Pancreas (tissue), 10 donors: ENCODE measurements around the gene DSCAM. TPM values are rescaled to one million over a fixed set of nuclear protein-coding genes. Genes with fewer than 3 reads are reported as not detected.
A peak's percentile ranks its signal among the peaks of the same experiment; 100 is the strongest.

Experiments
- ATAC-seq, 4 donors: fragments of 200-7000 bp; cut with Tn5 transposase; one replicate each; pipeline versions ENCODE4 v1.8.0 to v1.9.1; 2020; ENCODE audit warnings: mild to moderate bottlenecking in 4 of 4, moderate library complexity in 4 of 4
- DNase-seq, 6 donors: peaks; one replicate each; pipeline ENCODE4 v3.0.0-alpha.2; 2020
- FAIRE-seq: peaks from 2 replicates; lab custom pipeline; 2012; peaks lifted over from hg19 to GRCh38; lab: Jason Lieb, UNC
- H3K27ac ChIP-seq, 4 donors: fragments of 200-600 bp; sonication (generic); 1 replicate in 3 of 4; 2 replicates in 1 of 4; pipeline versions ENCODE4 v1.5.0 to v1.8.0; 2020
- H3K27me3 ChIP-seq, 4 donors: fragments of 200-600 bp; one replicate each; pipeline ENCODE4 v1.8.0; 2021
- H3K36me3 ChIP-seq, 3 donors: fragments of 200-600 bp; sonication (generic) in 1 of 3; one replicate each; pipeline versions ENCODE4 v1.5.0 to v1.8.0; 2020 to 2021
- H3K4me1 ChIP-seq, 3 donors: fragments of 200-600 bp; one replicate each; pipeline ENCODE4 v1.8.0; 2021
- H3K4me3 ChIP-seq, 4 donors: fragments of 200-600 bp; sonication (generic) in 2 of 4; one replicate each; pipeline versions ENCODE4 v1.5.0 to v1.8.0; 2020 to 2021
- H3K9me3 ChIP-seq, 4 donors: fragments of 200-600 bp; one replicate each; pipeline ENCODE4 v1.8.0; 2021
- WGBS, 2 donors: extraction: QIAGEN DNeasy Blood & Tissue Kit; methylation state at CpG; one replicate each; pipeline ENCODE4 v1.1.7; 2013; 5-methylcytosine and 5-hydroxymethylcytosine counted together
- intact Hi-C, 3 donors: fragments of 100-400 bp; cut with DNase I; formaldehyde crosslinking; loops; one replicate each; pipeline versions ENCODE4 v1.11.1 to v1.14.2; 2022
- polyA plus RNA-seq, 2 donors: library from polyadenylated mRNA; stranded (reverse); fragments of 200-250 nt; gene quantifications; one replicate each; pipeline ENCODE4 v1.2.3, GENCODE V29; 2013
- total RNA-seq, 6 donors: library from RNA; stranded (reverse); fragmentation: NEBNext Ultra II Directional in 4 of 6; extraction: Animal tissue kit (Norgen Biotek cat#: 25700) in 4 of 6; gene quantifications; one replicate each; pipeline versions ENCODE4 v1.2.1 to v1.2.4, GENCODE V29; 2021 to 2023
- TF ChIP-seq, protein P1 (sequence below), 4 donors: fragments of 200-600 bp; sonication (generic) in 3 of 4; IDR thresholded peaks; one replicate each; pipeline versions ENCODE4 v1.5.0 to v1.8.0; 2021; ENCODE audit warnings: antibody characterized with exemption in 4 of 4
- donor health status: healthy with polysubstance abuse.
- donor health status: DM: no; HTN: no; CAD: no; lungs with moderate emphysema.
- donor health status: DM: no; HTN: no; CAD: no.
- donor health status: control.
- donor health status: control.
- donor health status: Bipolar disorder and iron deficiency.
- donor health status: DM: yes; HTN: yes; CAD: no.
- donor health status: DM: no; HTN: no; CAD: no.
- donor health status: DM: no; HTN: no; CAD: no.
- donor health status: DM: yes; HTN: yes; CAD: no.

DSCAM gene
- total and polyA plus RNA-seq, 8 donors, result 0.05 to 0.77 (median 0.14) TPM

DNA sequence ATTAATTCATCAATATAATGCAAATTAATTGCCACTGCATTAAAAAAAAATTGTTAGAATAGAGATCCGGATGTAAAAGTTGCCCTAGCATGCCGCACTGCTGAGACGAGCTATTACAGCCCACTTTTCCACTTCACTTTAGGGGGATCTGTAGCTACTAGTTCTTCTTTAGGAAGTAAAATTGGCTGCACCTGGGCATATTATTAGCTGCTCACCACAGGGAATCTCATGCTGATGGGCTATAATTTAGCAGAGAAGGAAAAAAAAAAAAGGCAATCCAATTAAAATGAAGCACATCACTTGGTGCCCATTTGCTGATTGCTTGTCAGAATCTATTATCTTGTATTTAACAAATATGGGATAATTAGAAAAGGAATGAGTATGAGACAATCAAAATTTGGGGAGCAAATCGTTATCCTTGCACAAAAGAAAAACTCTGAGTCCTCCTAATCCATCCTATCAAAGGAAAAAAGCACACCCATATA lies 233.4 kb downstream of the DSCAM start:
- no peak for DNase-seq
- TF ChIP-seq, protein P1, sequence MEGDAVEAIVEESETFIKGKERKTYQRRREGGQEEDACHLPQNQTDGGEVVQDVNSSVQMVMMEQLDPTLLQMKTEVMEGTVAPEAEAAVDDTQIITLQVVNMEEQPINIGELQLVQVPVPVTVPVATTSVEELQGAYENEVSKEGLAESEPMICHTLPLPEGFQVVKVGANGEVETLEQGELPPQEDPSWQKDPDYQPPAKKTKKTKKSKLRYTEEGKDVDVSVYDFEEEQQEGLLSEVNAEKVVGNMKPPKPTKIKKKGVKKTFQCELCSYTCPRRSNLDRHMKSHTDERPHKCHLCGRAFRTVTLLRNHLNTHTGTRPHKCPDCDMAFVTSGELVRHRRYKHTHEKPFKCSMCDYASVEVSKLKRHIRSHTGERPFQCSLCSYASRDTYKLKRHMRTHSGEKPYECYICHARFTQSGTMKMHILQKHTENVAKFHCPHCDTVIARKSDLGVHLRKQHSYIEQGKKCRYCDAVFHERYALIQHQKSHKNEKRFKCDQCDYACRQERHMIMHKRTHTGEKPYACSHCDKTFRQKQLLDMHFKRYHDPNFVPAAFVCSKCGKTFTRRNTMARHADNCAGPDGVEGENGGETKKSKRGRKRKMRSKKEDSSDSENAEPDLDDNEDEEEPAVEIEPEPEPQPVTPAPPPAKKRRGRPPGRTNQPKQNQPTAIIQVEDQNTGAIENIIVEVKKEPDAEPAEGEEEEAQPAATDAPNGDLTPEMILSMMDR (IDR thresholded peaks at IDR 0.05), result no peak
- no peak for FAIRE-seq
- Histone ChIP-seq H3K27ac (no peak overlapping the region), H3K27me3 (no peaks in the 10 kb centered on the region), H3K4me1 (peaks cover 0 to under 1% (median 0%) of the 10 kb centered on the region in 3 donors), H3K9me3 (no peaks in the 10 kb centered on the region), H3K4me3 (no peak overlapping the region), H3K36me3 (no peaks in the 10 kb centered on the region)
- 90 to 92% methylated on average over 4 of the region's 4 CpGs for WGBS, 2 donors
- ATAC-seq, result no peak
- intact Hi-C loops, result no loop called here

GRCh38 chr21:40610345-40610744 lies 236.6 kb downstream of the DSCAM start:
- Histone ChIP-seq H3K27ac (no peak overlapping the region), H3K9me3 (no peaks in the 10 kb centered on the region), H3K4me1 (peaks cover 0 to 3% (median 0%) of the 10 kb centered on the region in 3 donors), H3K27me3 (no peaks in the 10 kb centered on the region), H3K36me3 (no peaks in the 10 kb centered on the region), H3K4me3 (no peak overlapping the region)
- intact Hi-C loops, result no loop called here
- TF ChIP-seq, protein P1 (IDR thresholded peaks at IDR 0.05), result no peak
- 88% methylated on average over 6 of the region's 6 CpGs for WGBS, 2 donors
- no peak for DNase-seq
- FAIRE-seq, result no peak
- no peak for ATAC-seq

- Histone ChIP-seq H3K27me3 (no peaks in the 10 kb centered on the region), H3K36me3 (no peaks in the 10 kb centered on the region), H3K4me1 (peaks cover 0 to 3% (median 0%) of the 10 kb centered on the region in 3 donors), H3K27ac (no peak overlapping the region), H3K9me3 (no peaks in the 10 kb centered on the region), H3K4me3 (no peak overlapping the region)
- FAIRE-seq, result no peak
- DNase-seq, result peak in 1 of 6 donors; percentile 3
- peak in 2 of 4 donors; percentile 69 to 72 for ATAC-seq
- TF ChIP-seq, protein P1 (IDR thresholded peaks at IDR 0.05), result no peak
- intact Hi-C loops, result no loop called here
- WGBS, 2 donors, result 29 to 37% methylated on average over 2 of the region's 2 CpGs
Measured at GRCh38 chr21:40606341-40606740, 240.6 kb downstream of the DSCAM start.

DNA sequence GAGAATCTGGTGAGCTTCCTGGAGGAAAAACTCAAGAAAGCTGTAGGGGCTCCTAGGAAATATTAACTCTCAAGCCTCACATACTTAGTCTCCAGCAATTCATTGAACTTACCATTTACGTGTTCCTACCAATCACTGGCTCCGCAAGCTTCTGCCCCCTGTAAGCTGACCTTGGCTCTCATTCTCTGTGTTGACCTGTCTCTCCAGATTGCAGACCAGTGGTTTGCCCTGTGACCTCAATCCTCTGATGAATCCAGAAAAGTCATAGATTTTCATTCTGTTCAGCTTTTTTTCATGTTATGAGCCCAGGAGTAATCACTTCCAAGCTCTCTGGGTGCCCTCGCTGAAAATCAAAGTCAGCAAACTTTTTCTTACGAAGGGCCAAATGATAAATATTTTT lies 241.9 kb downstream of the DSCAM start:
- Histone ChIP-seq H3K27ac (no peak overlapping the region), H3K9me3 (no peaks in the 10 kb centered on the region), H3K36me3 (no peaks in the 10 kb centered on the region), H3K27me3 (no peaks in the 10 kb centered on the region), H3K4me1 (peaks cover 0 to 3% (median 0%) of the 10 kb centered on the region in 3 donors), H3K4me3 (no peak overlapping the region)
- intact Hi-C loops, result no loop called here
- DNase-seq, result no peak
- FAIRE-seq, result no peak
- TF ChIP-seq, protein P1 (IDR thresholded peaks at IDR 0.05), result no peak
- 87 to 90% methylated on average over 4 of the region's 4 CpGs for WGBS, 2 donors
- ATAC-seq, result no peak

- no peak overlapping the region for H3K4me3 ChIP-seq
- no peak for FAIRE-seq
- no peak overlapping the region for H3K27ac ChIP-seq
- H3K27me3 ChIP-seq, result no peaks in the 10 kb centered on the region
- 69% methylated on average over 1 of the region's 1 CpG for WGBS, 2 donors
- intact Hi-C loops, result no loop called here
- DNase-seq, result no peak
- peaks cover 0 to 3% (median 0%) of the 10 kb centered on the region in 3 donors for H3K4me1 ChIP-seq
- no peaks in the 10 kb centered on the region for H3K9me3 ChIP-seq
- ATAC-seq, result no peak
- TF ChIP-seq, protein P1 (IDR thresholded peaks at IDR 0.05), result no peak
- no peaks in the 10 kb centered on the region for H3K36me3 ChIP-seq
Measured at GRCh38 chr21:40603774-40604173, 243.2 kb downstream of the DSCAM start.
